Measurements from ENCODE around the gene FXYD4.

- peak; percentile 83 to 97 (median 94) for TF ChIP-seq CTCF (IDR thresholded peaks at IDR 0.05)
- no peak for TF ChIP-seq POLR2A (IDR thresholded peaks at IDR 0.05)
These were observed 22.7 kb upstream of the FXYD4 start for GRCh38 chr10:43348511-43349312.
